RWPE1 (cell line): ENCODE results near the gene LGMN.

Experiments used
- CTCF ChIA-PET: fragments of 350-600 bp; sonication (Branson Sonifier 250); formaldehyde crosslinking; extraction: SDS; loops from one replicate; lab custom pipeline; 2021; lab: Yijun Ruan, JAX
- POLR2A ChIA-PET: fragments of 400-600 bp; formaldehyde crosslinking; extraction: SDS; loops from one replicate; lab custom pipeline; 2020; ENCODE audit warnings: antibody characterized with exemption; ENCODE audit not compliant: low non-redundant PET; lab: Yijun Ruan, JAX
- DNase-seq: peaks from one replicate; pipeline ENCODE4 v3.0.0; 2012; ENCODE audit warnings: low spot score
- H3K27ac ChIP-seq: fragments of 450-650 bp; 2 replicates; pipeline ENCODE4 v1.5.1; 2017
- TF ChIP-seq, protein P1 (sequence below): fragments of 450-650 bp; conservative IDR thresholded peaks from 2 replicates; pipeline ENCODE4 v1.5.1; 2017; ENCODE audit warnings: low read depth, mild to moderate bottlenecking

Gene LGMN

DNA sequence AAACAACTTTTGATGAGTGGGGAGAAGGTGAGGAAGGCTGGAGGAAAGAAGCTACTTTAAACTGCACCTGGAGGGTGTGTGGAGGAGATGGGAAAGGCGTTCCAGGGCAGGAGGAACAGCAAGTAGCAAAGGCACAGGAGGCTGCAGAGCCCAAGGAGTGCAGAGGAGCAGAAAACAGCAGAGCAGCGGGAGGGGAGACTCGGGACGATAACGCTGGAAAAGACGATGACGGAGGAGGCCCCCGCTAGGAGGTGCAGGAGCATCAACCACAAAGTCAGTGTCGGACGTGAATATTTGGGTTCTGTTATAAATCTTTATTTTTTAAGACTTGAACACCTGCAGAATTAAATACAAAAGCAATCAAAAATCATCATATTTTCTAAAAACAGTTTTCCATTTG, 44.9 kb downstream of the LGMN start:
- CTCF ChIA-PET, result interaction anchor here (0.6 kb wide), 1 partner anchor 47 kb away, joined by 3 read pairs; no protein-coding TSS in a partner anchor
- TF ChIP-seq, protein P1, sequence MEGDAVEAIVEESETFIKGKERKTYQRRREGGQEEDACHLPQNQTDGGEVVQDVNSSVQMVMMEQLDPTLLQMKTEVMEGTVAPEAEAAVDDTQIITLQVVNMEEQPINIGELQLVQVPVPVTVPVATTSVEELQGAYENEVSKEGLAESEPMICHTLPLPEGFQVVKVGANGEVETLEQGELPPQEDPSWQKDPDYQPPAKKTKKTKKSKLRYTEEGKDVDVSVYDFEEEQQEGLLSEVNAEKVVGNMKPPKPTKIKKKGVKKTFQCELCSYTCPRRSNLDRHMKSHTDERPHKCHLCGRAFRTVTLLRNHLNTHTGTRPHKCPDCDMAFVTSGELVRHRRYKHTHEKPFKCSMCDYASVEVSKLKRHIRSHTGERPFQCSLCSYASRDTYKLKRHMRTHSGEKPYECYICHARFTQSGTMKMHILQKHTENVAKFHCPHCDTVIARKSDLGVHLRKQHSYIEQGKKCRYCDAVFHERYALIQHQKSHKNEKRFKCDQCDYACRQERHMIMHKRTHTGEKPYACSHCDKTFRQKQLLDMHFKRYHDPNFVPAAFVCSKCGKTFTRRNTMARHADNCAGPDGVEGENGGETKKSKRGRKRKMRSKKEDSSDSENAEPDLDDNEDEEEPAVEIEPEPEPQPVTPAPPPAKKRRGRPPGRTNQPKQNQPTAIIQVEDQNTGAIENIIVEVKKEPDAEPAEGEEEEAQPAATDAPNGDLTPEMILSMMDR, result no peak
- no peak for DNase-seq
- H3K27ac ChIP-seq, result no peak overlapping the region
- POLR2A ChIA-PET, result no interaction called here

DNA sequence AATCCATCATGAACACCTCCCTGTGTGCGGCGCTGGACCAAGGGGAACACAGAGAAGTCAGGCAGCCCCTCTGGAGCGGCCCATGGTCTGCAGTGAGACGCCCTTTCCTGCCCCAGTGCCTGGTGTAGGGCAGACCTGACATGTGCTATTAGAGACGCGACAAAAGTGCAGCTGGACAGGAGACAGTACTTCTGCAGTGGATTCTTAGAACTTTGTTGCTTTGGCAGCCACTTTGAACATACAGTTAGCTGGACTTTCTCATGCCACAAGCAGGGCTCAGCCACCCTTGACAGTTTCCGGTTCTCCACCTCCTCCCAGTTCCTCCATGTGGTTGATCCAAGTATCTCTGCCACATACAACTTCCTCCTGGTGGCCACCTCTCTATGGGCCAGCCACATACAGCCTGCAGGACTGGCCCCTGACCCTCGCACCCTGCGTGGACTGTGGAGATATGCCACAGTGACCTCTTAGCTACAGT, 45.9 kb downstream of the LGMN start:
- CTCF ChIA-PET, result no interaction called here
- TF ChIP-seq, protein P1, result no peak
- no peak for DNase-seq
- no peak overlapping the region for H3K27ac ChIP-seq
- POLR2A ChIA-PET, result interaction anchor here (0.6 kb wide), 1 partner anchor 31 kb away, joined by 3 read pairs; no protein-coding TSS in a partner anchor

DNA sequence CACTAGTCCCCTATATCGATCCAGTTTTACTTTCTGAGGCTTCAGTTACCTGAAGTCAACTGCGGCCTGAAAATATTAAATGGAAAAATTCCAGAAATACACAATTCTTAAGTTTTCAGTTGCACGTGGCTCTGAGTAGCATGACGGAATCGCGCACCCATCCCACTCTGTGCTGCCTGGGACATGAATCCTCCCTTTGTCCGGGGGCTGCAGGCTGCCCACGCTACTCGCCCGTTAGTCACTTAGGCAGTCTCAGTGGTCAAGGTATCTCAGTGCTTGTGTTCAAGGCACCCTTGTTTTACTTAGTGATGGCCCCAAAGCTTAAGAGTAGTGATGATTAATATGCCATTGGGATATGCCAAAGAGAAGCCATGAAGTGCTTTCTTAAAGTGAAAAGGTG, 46.6 kb downstream of the LGMN start:
- H3K27ac ChIP-seq, result no peak overlapping the region
- ChIA-PET CTCF (no interaction called here), POLR2A (no interaction called here)
- no peak for DNase-seq
- TF ChIP-seq, protein P1, result no peak

DNA sequence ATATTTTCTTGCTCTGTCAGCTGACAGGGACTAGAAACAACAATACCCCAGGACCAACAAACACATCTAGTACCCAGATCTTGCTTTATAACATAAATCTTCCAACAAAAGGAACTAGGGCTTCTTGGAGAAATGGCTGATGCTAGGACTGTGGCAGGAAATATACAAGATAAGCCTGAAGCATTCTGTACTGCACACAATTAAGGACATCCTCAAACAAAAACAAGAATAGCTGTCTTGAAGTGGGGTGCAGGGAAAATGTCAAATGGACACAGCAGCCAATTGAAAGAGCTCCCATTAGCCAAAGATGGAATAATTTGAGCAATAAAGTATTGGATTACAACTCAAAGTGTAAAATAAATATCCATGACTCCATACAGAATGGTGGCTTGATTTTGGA, 50.0 kb downstream of the LGMN start:
- POLR2A ChIA-PET, result interaction anchor here (0.6 kb wide), 1 partner anchor 8 kb away, joined by 3 read pairs; no protein-coding TSS in a partner anchor
- no peak overlapping the region for H3K27ac ChIP-seq
- TF ChIP-seq, protein P1, result no peak
- CTCF ChIA-PET, result interaction anchor here (0.6 to 1.1 kb wide), 3 partner anchors 11 to 1983 kb away, joined by 3 read pairs; no protein-coding TSS in a partner anchor
- DNase-seq, result no peak

DNA sequence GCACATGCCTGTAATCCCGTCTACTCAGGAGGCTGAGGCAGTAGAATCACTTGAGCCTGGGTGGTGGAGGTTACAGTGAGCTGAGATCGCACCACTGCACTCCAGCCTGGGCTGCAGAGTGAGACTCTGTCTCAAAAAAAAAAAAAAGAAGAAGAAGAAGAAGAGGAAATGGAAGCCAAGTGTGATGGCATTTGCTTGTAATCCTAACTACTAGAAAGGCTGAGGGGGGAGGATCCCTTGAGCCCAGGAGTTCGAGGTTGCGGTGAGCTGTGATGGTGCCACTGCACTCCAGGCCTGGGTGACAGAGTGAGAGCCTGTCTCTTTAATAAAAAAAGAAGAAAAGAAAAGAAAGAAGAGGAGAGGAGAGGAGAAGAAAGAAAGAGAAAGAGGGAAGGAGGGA, 52.1 kb downstream of the LGMN start:
- TF ChIP-seq, protein P1, result no peak
- POLR2A ChIA-PET, result no interaction called here
- no peak for DNase-seq
- no peak overlapping the region for H3K27ac ChIP-seq
- CTCF ChIA-PET, result interaction anchor here (0.6 to 2.7 kb wide), 2 partner anchors 10 to 66 kb away, joined by 3 to 7 read pairs; no protein-coding TSS in a partner anchor

DNA sequence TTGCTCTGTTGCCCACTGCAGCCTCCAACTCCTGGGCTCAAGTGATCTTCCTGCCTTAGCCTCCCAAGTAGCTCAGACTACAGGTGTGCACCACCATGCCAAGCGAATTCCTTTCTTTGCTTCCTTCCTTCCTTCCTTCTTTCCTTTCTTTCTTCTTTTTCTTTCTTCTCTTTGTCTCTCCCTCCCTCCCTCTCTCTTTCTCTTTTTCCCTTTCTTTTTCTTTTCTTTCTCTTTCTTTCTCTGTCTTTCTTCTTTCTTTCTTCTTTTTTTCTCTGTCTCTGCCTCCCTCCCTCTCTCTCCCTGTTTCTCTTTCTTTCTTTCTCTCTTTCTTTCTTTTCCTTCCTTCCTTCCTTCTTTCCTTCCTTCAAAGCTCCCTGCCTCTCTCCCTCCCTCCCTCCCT, 52.9 kb downstream of the LGMN start:
- POLR2A ChIA-PET, result no interaction called here
- H3K27ac ChIP-seq, result no peak overlapping the region
- CTCF ChIA-PET, result interaction anchor here (0.6 to 2.7 kb wide), 4 partner anchors 9 to 91 kb away, joined by 3 to 7 read pairs (median 4); no protein-coding TSS in a partner anchor

More for the DNA sequence above, 52.9 kb downstream of the LGMN start:
- DNase-seq, result no peak
- TF ChIP-seq, protein P1, result no peak
